AG08396 (cell line): ENCODE measurements around the gene ZNF318.

Source experiments
- DNase-seq: peaks from one replicate; pipeline ENCODE4 v3.0.0; 2012; ENCODE audit warnings: low spot score, mixed read lengths

ZNF318 gene

DNA sequence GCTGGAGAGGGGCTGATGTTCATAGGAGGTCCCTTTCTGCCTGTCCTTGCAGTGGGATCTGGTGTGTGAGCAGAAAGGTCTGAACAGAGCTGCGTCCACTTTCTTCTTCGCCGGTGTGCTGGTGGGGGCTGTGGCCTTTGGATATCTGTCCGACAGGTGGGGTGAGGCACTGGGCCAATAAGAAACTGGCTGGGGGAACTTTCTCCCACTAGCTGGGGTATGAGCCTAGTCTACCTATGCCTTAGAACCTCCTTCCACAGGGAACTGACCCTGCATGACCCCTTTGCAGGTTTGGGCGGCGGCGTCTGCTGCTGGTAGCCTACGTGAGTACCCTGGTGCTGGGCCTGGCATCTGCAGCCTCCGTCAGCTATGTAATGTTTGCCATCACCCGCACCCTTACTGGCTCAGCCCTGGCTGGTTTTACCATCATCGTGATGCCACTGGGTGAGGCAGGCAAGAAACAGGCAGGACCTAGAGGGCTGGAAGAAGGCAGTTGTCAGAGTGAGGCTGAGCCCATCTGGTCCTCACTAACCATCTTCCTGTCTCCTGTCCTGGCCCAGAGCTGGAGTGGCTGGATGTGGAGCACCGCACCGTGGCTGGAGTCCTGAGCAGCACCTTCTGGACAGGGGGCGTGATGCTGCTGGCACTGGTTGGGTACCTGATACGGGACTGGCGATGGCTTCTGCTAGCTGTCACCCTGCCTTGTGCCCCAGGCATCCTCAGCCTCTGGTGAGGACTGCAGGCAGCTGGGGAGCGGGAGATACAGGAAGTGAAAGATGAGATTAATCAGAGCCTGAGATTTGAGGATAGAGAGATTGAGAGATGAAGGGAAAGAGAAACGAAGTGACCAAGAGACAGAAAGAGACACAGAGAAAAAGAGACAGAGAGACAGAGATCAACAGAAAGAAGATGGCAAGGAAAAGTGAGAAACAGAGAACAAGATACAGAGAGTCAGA lies 69.8 kb downstream of the ZNF318 start:
- DNase-seq = peak; percentile 2

DNA sequence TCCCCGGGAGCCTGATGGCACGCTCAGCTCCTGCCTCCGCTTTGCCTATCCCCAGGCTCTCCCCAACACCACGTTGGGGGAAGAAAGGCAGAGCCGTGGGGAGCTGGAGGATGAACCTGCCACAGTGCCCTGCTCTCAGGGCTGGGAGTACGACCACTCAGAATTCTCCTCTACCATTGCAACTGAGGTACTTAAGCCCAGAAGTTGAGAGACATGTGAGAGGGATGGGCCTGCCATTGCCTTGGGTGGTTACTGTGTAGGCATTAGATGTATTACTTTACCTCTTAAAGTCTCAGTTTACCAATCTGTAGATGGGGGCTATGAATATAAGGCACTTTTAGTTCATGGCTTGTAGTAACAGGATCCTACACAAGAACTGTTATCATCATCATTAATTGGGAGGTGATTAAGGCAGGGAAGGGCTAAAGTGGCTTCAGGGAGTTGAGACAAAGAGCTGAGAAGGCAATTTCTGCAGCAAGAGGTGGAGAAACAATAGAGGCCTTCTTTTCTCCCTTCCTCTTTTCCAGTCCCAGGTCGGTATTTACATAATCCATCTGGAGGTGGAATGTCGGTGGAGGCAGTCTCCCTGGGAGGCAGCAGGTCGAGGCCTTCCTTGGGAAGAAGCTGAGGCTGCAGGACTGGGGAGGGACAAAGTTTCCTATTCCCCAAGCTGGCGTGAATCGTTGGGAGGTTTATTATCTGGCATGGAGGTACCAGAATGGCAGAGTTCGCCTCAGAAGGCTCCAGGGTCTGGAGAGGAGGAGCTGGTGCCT lies 70.7 kb downstream of the ZNF318 start:
- peak; percentile 3 for DNase-seq

DNA sequence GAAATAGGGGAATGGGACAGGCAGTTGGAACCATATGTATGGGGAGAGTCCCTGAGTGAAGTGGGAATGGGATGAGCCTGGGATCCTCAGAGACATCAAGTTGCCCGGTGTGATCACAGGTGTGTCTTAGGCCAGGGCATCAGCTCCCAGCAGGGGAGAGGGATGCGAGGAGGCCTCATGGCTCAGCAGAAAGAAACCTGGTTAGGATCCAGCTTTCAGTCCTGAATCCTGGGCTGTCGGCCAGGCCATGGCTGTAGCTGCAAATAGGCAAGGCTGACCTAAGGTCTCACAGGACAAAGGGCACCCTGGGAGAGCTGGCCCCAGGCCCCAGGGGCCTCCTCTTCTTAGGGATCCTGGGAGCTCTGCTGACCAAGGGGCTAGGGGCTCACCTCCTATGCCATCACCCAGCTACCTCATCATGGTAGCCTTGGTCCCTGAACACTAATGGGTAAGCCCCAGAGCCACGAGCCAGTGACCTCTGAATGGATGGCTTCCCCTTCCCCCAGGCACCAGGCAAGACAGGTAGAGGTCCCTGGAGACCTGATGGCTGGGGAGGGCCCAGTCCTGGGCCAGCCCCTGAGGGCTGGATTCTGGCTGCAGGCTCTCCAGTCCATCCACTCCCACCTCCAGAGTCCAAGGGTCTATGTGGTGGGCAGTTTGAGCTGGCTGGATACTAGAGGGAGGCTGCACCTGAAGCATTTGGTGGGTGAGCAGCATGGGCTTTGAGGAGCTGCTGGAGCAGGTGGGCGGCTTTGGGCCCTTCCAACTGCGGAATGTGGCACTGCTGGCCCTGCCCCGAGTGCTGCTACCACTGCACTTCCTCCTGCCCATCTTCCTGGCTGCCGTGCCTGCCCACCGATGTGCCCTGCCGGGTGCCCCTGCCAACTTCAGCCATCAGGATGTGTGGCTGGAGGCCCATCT lies 71.5 kb downstream of the ZNF318 start, which contains the start of gene SLC22A7:
Gene SLC22A7, plus strand, starts transcription at position 617 of the 921 bp plus-strand sequence. Its CDS starts 99 bp downstream, at position 716.
- DNase-seq = peak; percentile 38

DNA sequence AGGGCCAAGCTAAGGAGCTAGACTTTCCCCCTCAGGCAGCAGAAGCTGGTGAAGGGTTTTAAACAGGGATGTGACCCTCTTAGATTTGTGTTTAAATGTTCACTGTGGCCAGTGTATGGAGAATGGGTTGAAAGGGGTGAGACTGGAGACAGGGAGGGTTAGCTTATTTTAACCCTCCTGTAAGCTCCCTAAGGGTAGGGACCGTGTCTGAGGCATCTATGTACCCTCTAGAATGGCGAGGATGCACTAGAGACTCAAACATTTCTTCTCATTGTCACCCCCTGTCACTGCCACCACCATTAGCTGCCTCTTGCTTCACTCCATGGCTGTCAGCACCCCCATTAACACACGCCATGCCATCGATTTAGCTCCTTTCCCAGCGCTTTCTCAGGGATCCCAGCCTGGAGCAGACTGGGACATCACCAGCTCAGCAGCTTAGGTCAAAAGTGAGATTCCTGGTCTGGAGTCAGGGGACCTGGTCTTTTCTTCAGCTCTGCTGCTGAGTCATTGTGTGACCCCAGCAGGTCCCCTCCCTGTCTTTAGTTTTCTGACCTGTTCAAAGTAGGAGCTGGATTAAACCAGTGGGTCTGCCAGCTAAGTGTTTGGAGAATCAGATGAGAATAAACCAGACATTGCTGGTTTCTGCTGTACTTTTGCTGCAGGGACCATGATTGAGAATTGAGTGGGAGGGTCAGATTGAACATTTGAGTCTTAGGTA lies 72.5 kb downstream of the ZNF318 start:
- no peak for DNase-seq

DNA sequence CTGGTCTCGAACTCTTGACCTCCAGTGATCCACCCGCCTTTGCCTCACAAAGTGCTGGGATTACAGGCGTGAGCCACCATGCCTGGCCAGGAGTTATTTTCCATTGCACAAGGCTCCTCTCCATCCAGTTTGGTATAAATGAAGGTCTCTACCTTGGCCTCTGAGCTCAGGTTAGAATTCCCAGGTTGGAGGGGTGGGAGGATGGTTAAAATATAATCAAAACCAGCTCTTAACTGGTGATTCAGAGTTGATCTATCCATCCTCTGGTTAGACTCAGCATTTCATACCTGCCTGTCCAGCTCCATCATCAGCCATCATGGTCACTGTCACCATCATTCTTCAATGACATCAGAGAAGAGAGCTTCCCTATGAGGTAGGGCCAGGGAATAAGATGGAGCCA lies 74.0 kb downstream of the ZNF318 start:
- no peak for DNase-seq

DNA sequence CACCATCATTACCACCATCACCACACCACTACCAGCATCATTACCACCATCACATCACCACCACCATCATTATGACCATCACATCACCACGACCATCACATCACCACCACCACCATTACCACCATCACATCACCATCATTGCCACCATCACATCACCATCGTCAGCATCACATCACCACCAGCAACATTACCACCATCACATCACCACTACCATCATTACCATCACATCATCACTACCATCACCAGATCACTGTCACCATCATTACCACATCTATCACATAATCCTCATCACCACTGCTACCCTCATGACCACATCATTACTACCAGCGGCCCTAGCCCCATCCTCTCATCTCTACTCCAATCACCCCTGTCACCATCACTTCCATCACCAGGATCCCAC lies 74.9 kb downstream of the ZNF318 start:
- no peak for DNase-seq

DNA sequence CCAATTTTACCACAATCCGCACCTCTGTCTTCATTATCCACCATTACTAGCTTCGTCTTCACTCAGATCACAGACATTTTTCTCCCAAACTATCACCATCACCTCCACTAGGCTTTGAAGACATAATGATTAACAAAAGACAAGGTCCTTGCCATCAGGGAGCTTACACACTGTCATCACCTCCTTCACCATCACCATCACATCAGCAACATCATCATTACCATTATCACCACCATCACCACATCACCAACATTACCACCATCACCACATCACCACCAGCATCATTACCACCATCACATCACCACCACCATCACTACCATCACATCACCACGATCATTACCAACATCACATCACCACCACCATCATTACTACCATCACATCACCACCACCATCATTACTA lies 75.7 kb downstream of the ZNF318 start:
- no peak for DNase-seq

DNA sequence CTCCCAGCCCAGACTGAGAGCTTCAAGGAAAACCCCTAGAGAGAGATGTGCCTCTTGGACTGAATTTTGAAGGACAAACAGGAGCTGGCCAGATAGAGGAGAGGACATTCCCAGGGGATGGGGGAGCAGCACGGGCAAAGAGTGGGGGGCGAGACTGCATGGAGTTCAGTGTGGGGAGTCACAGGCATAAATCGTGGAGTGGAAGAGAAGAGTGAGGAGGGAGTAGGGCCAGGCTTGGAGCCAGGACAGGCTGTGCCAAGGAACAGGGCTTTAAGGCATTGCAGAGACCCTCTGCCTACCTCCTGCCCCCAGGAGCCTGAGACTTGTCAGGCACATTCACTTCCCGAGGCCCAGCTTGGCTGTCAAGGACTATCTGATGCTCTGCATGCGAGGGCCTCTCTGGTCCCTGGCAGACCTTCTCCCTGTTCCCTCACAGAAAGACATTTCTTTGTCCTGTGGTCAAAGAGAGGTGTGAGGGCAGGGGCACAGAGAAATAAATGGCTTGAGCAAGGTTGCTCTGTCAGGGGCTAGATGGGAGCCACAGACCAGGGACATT lies 76.6 kb downstream of the ZNF318 start:
- no peak for DNase-seq

DNA sequence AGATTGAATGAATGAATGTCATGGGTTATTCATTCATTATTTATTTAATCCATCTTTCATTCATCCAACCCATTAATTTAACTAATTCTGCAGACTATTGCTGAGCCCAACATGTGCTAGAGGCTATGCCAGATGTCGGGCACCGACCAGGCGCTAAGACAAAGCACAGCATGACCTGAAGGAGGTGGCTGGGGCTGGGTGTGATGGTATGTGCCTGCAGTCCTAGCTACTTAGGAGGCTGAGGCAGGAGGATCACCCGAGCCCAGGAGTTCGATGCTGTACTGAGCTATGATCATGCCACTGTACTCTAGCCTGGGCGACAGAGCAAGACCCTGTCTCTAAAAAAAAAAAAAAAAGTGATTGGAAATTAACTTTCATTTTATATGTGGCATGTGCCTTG lies 77.1 kb downstream of the ZNF318 start:
- DNase-seq = no peak

DNA sequence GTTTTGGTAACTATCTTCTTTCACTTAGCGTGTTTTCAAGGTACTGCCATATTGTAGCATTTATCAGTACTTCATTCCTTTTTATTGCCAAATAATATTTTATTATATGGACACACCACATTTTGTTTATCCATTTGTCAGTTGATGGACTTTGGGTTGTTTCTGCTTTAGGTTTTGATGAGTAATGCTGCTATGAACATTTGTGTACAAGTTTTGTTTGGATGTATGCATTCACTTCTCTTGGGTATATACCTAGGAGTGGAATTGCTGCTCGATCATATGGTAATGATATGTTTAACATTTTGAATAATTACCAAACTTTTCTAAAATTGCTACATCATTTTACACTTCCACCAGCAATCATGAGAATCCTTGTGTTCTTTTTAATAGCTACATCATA lies 77.7 kb downstream of the ZNF318 start:
- DNase-seq = no peak

DNA sequence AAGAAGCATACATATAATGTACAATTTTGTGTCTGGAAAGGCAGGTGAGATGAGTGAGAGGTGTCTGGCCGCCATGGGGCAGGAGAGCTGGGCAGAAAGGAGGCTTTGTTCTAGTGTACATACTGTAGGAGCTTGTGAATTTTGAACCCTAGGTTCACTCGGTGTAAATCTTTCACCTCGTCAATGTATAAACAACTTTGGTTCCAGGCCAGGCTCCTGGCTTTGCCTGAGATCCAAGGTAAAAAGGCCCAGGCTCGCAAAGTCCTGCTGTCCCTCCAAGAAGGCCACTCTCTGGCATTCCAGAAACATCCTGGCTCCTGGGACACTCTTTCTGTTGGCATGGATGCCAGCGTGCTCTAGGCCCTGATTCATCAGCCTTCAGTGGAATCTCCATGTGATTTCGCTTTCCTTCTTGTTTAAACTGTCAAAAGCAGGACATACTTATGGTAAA lies 78.5 kb downstream of the ZNF318 start:
- DNase-seq = no peak

DNA sequence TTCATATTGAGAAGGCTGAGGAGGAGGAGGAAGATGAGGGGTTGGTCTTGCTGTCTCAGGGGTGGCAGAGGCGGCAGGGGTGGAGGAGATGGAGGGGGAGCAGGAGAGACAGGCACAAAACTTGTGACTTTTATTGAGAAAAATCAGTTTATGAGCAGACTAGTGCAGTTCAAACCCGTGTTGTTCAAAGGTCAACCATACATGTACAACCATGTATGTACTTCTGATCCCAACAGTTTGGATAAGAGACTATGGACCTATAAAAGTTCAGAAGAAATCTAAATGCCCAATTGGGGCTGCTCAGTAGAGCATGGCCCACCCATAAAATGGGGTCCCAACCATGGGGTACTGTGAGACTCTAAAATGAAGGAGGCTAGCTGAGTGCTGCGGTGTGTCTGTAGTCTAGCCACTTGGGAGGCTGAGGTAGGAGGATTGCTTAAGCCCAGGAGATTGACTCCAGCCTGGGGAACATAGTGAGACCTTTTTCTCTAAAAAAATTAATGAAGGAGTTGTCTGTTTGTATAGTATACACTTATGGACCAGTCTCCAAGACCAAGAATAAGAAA lies 79.0 kb downstream of the ZNF318 start:
- DNase-seq = no peak

DNA sequence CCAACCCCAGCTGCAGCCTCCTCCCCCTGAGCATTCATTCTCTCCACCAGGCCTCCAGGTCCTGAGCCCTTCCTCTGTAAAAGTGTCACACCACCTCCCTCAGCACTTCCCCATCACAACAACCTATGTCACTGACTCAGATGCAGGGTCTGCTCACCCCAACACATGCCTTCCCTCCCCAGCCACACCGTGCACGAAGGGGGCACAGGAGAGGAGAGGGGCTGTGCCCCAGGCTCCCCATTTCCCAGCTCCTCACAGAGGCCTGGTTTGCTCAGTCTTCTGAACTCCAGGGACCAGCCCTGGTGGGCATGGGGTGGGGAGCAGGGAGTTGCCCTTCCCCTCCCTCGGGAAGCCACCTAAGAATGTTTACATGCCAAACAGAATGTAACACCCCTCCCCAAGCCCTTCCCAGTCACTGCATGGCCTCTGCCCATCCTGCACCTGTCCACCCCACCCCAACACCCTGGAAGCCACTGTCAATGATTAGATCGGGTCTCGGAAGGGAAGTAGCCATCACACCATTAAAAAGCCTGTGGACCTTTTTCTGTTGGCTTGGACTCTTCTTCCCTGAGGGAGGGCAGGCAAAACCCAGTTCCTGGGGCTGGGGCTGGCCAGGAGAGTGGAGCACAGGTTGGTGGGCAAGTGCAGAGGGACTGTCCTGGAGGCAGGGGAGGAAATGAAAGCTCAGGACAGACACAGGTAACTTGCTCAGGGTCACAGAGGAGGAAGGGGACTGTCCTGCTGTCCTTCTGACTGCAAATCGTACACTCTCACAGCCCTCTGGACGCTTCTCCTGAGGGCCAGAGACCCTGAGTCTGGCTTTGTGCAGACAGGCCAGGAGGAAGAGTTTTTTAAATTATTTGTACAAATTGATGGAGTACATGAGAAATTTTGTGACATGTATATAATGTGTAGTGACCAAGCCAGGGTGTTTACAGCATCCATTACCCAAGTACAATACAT lies 81.4 kb downstream of the ZNF318 start:
- DNase-seq = no peak

DNA sequence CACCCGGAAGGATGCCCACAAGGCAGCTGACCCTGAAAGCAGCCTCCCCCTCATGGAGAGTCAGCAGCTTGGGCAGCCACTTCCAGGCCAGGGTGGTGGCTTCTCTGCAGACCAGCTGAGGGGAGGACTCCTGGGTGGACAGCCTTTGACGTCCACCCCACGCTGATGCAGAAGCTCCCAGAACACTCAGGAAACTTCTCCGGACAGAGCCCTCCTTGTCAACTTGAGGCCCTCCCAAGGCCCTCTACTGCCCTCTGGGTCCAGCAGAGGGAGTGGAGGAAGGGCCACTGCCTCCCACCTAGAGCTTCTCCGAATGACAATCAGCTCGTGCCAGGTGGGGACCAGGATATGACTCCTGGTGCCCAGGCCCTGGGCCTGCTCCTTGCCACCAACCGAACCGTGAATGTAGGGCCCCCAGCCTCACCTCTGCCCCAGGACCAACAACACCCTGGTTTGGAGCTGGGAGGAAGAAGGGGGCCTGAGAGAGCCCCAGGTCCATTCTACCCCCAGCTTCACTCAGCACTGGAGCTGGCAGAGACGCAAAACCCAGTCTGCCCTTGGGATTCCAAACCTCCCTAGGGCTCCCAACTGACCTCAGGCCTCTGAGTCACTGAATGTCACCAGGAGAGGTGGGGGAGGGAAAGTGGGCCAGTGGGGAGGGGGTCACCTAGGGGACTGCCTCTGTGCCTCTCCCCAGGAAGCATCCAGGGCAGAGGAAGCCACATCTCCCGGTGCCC lies 82.3 kb downstream of the ZNF318 start:
- DNase-seq = no peak

DNA sequence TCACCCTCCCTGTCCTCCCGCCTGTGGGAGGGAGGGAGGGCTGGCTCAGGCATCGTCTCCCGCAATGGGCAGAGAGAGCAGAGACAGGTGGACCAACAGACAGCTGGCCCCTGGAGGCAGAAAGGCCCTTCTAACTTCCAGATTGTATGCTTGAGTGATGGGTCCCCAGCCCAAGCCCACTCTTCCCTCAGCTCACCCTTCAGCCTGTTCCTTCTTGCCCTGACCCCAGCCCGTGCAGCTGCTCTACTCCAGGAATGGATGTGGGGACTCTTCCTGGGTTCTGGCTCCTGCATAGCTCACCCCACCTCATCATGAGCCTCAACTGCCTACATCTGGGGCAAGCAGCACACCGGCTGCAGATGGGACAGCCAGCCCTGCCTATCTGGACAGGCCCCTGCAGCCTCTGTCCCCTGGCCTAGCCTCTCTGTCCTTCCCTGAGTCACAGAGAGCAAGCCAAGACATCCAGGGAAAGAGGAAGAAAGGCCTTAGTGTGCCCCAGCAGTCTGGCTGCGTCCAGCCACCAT lies 82.9 kb downstream of the ZNF318 start:
- no peak for DNase-seq
